ENCODE measurements around the gene UNC45B.
"Not testable (repeated sequence)": the region's sequence is repeated elsewhere in the genome, so short reads cannot be mapped to it uniquely, and the experiment has no call there.

The UNC45B gene

DNA sequence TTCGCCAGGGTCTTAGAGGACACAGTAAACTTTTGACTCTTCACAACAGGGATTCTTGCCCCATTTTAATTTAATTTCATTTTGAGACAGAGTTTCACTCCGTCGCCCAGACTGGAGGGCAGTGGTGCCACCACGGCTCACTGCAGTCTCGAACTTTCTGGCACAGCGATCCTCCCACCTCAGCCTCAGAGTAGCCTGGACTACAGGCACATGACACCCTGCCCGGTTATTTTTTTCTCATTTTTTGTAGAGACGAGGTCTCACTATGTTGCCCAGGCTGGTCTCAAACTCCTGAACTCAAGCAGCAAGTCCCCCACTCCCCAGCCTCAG, 5.2 kb upstream of the UNC45B start:
- peak overlapping the region; percentile 96 for H3K4me3 ChIP-seq (ENCODE audit: low read depth, low read length)
- TF ChIP-seq, protein P1, sequence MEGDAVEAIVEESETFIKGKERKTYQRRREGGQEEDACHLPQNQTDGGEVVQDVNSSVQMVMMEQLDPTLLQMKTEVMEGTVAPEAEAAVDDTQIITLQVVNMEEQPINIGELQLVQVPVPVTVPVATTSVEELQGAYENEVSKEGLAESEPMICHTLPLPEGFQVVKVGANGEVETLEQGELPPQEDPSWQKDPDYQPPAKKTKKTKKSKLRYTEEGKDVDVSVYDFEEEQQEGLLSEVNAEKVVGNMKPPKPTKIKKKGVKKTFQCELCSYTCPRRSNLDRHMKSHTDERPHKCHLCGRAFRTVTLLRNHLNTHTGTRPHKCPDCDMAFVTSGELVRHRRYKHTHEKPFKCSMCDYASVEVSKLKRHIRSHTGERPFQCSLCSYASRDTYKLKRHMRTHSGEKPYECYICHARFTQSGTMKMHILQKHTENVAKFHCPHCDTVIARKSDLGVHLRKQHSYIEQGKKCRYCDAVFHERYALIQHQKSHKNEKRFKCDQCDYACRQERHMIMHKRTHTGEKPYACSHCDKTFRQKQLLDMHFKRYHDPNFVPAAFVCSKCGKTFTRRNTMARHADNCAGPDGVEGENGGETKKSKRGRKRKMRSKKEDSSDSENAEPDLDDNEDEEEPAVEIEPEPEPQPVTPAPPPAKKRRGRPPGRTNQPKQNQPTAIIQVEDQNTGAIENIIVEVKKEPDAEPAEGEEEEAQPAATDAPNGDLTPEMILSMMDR (IDR thresholded peaks at IDR 0.05; ENCODE audit: low read depth, low read length): no peak

DNA sequence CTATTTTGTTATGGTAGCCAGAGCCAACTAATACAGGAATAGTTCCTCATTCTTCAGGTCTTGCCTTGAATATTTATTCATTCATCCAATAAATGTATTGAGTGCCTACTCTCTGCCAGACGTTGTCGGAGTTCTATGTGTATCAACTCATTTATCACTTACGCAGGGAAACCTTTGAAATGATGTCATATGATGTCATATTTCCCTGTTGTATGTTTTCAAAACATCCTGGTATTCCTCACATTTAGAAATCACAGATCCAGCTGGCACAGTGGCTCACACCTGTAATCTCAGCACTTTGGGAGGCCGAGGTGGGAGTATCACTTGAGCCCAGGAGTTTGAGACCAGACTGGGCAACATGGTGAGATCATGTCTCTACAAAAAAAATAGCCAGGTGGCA, 2.8 kb upstream of the UNC45B start:
- TF ChIP-seq, protein P1 (IDR thresholded peaks at IDR 0.05; ENCODE audit: low read depth, low read length): no peak
- no peak overlapping the region for H3K4me3 ChIP-seq (ENCODE audit: low read depth, low read length)

- TF ChIP-seq, protein P1 (IDR thresholded peaks at IDR 0.05; ENCODE audit: low read depth, low read length): no peak
- H3K4me3 ChIP-seq (ENCODE audit: low read depth, low read length): no peak overlapping the region
Observed at GRCh38 chr17:35146214-35146833, 1.3 kb upstream of the UNC45B start.

DNA sequence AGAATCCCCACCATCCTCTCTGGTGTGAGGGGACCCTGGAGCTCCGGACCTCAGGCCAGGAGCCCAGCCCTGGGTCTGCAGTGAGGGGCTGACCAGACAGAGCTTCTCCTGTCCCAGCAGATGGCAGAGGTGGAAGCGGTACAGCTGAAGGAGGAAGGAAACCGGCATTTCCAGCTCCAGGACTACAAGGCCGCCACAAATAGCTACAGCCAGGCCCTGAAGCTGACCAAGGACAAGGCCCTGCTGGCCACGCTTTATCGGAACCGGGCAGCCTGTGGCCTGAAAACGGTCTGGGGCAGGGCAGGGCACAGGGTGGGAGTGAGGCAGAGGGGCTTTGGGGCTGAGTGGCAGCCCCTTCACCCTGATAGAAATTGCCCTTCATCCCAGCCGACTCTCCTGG, 527 bp downstream of the UNC45B start:
- H3K4me3 ChIP-seq (ENCODE audit: low read depth, low read length): no peak overlapping the region
- TF ChIP-seq, protein P1 (IDR thresholded peaks at IDR 0.05; ENCODE audit: low read depth, low read length): no peak

- TF ChIP-seq, protein P1 (IDR thresholded peaks at IDR 0.05; ENCODE audit: low read depth, low read length): no peak
Observed at GRCh38 chr17:35149941-35150340, 2.3 kb downstream of the UNC45B start.

GRCh38 chr17:35151080-35151479, 3.5 kb downstream of the UNC45B start:
- H3K4me3 ChIP-seq (ENCODE audit: low read depth, low read length): not testable (repeated sequence)

More at GRCh38 chr17:35149941-35150340, 2.3 kb downstream of the UNC45B start:
- H3K4me3 ChIP-seq (ENCODE audit: low read depth, low read length): no peak overlapping the region

- no peak overlapping the region for H3K4me3 ChIP-seq (ENCODE audit: low read depth, low read length)
- TF ChIP-seq, protein P1 (IDR thresholded peaks at IDR 0.05; ENCODE audit: low read depth, low read length): no peak
Observed at GRCh38 chr17:35152421-35153140, 5.0 kb downstream of the UNC45B start.
